Choroid plexus epithelial cell (primary cell): Measurements from ENCODE around the gene HSD17B10.

Experiments used
- DNase-seq: peaks from one replicate; pipeline ENCODE4 v3.0.0-alpha.2; 2010; ENCODE audit warnings: low read depth
- H3K4me3 ChIP-seq: 2 replicates; pipeline ENCODE4 v1.5.1; 2011; ENCODE audit warnings: low read depth, mild to moderate bottlenecking, control low read depth, low read length, moderate library complexity
- CTCF ChIP-seq: conservative IDR thresholded peaks from 2 replicates; pipeline ENCODE4 v1.5.1; 2011; ENCODE audit warnings: low read depth, mild to moderate bottlenecking, control low read depth, inconsistent platforms, low read length, moderate library complexity

The HSD17B10 gene

GRCh38 chrX:53433651-53434639, at the start of gene HSD17B10:
Gene HSD17B10 (minus strand): TSS chrX:53434370. CDS start chrX:53434345, 25 bp downstream.
- no peak for TF ChIP-seq CTCF
- DNase-seq, result peak; percentile 80
- peak within 1 kb of the TSS; percentile 80 for H3K4me3 ChIP-seq

GRCh38 chrX:53483416-53483815, 49.2 kb upstream of the HSD17B10 start:
- no peak for TF ChIP-seq CTCF
- DNase-seq, result no peak

GRCh38 chrX:53481816-53482465, 47.8 kb upstream of the HSD17B10 start:
- H3K4me3 ChIP-seq, result no peak overlapping the region
- peak; percentile 76 for DNase-seq
- peak; percentile 77 for TF ChIP-seq CTCF

More at GRCh38 chrX:53483416-53483815, 49.2 kb upstream of the HSD17B10 start:
- H3K4me3 ChIP-seq, result no peak overlapping the region

GRCh38 chrX:53481093-53481492, 46.9 kb upstream of the HSD17B10 start:
- no peak for DNase-seq
- peak; percentile 55 for TF ChIP-seq CTCF
- no peak overlapping the region for H3K4me3 ChIP-seq

GRCh38 chrX:53479301-53479700, 45.1 kb upstream of the HSD17B10 start:
- no peak overlapping the region for H3K4me3 ChIP-seq
- no peak for DNase-seq
- TF ChIP-seq CTCF, result no peak

GRCh38 chrX:53476371-53476770, 42.2 kb upstream of the HSD17B10 start:
- peak; percentile 17 for DNase-seq
- no peak for TF ChIP-seq CTCF
- no peak overlapping the region for H3K4me3 ChIP-seq
